Panc1 (cell line): ENCODE data around the gene KRTAP16-1. TPM values are rescaled to one million over a fixed set of nuclear protein-coding genes. Genes with fewer than 3 reads are reported as not detected.

Experiments used
- ATAC-seq: fragments of 200-7000 bp; cut with Tn5 transposase; 2 replicates; pipeline ENCODE4 v1.9.1; 2020; ENCODE audit warnings: mild to moderate bottlenecking, moderate library complexity
- BruUV-seq: library from RNA; stranded (reverse); fragments of 400-500 nt; replicated peaks from 2 replicates; lab custom pipeline; 2021; lab: Mats Ljungman, UMichigan
- CTCF ChIA-PET: fragments of 300-600 bp; sonication (Branson Sonifier 250); formaldehyde crosslinking; loops from one replicate; lab custom pipeline; 2022; ENCODE audit warnings: antibody characterized with exemption; lab: Charles Lee
- POLR2A ChIA-PET: fragments of 300-600 bp; sonication (Branson Sonifier 250); formaldehyde crosslinking; loops from one replicate; lab custom pipeline; 2022; ENCODE audit warnings: antibody characterized with exemption; lab: Charles Lee
- DNase-seq: peaks from one replicate; pipeline ENCODE4 v3.0.0-alpha.2; 2010; ENCODE audit warnings: low read depth, low spot score
- H3K27ac ChIP-seq: 2 replicates; pipeline ENCODE4 v1.5.1; 2011; ENCODE audit warnings: mild to moderate bottlenecking, low read length, inconsistent platforms
- H3K27me3 ChIP-seq: fragments of 200-500 bp; sonication (Bioruptor generic); 2 replicates; pipeline ENCODE4 v1.6.0; 2014; ENCODE audit warnings: low read length, inconsistent platforms; ENCODE audit not compliant: control insufficient read depth, insufficient read depth
- H3K36me3 ChIP-seq: fragments of 200-500 bp; sonication (Bioruptor generic); 2 replicates; pipeline ENCODE4 v1.5.1; 2014; ENCODE audit warnings: inconsistent platforms, mild to moderate bottlenecking, low read length, moderate library complexity; ENCODE audit not compliant: control insufficient read depth, insufficient read depth
- H3K4me1 ChIP-seq: 2 replicates; pipeline ENCODE4 v1.5.1; 2011; ENCODE audit warnings: inconsistent platforms, mild to moderate bottlenecking, low read length, moderate library complexity; ENCODE audit not compliant: control insufficient read depth, insufficient read depth
- H3K4me3 ChIP-seq, 2 experiments: 2 replicates each; pipeline ENCODE4 v1.5.1; 2011 to 2012; ENCODE audit warnings: low read depth in 2 of 2, low read length in 2 of 2, mild to moderate bottlenecking in 2 of 2, inconsistent platforms in 1 of 2, moderate library complexity in 1 of 2
- H3K9me3 ChIP-seq: fragments of 200-500 bp; sonication (Bioruptor generic); 2 replicates; pipeline ENCODE4 v1.5.1; 2014; ENCODE audit warnings: low read depth, mild to moderate bottlenecking, inconsistent platforms, low read length, moderate library complexity; ENCODE audit not compliant: control insufficient read depth, insufficient read depth
- POLR2AphosphoS5 ChIP-seq: IDR thresholded peaks from 2 replicates; pipeline ENCODE4 v1.6.1; 2012; ENCODE audit warnings: mild to moderate bottlenecking, low read depth, low read length, moderate library complexity
- SIN3A ChIP-seq: IDR thresholded peaks from 2 replicates; pipeline ENCODE4 v1.6.1; 2012; ENCODE audit warnings: low read depth, mild to moderate bottlenecking, low read length, moderate library complexity, borderline replicate concordance; ENCODE audit not compliant: insufficient read depth
- TCF7L2 ChIP-seq: IDR thresholded peaks from 2 replicates; pipeline ENCODE4 v1.6.1; 2011; ENCODE audit warnings: mild to moderate bottlenecking, low read depth, low read length, inconsistent platforms
- in situ Hi-C: cut with HindIII; loops from 2 replicates; pipeline ENCODE4 v1.10.0; 2016; ENCODE audit warnings: low sequenced_read_pairs, low pct_unique_long_range_greater_than_20kb
- intact Hi-C: fragments of 100-400 bp; cut with micrococcal nuclease; formaldehyde crosslinking; loops from one replicate; pipeline ENCODE4 v1.10.0; 2022; ENCODE audit not compliant: unreplicated experiment
- total RNA-seq: library from RNA; stranded (reverse); gene quantifications from one replicate; pipeline ENCODE4 v1.2.1, GENCODE V29; 2021; ENCODE audit not compliant: unreplicated experiment
- TF ChIP-seq, protein P1 (sequence below), 2 experiments: IDR thresholded peaks; 2 replicates each; pipeline ENCODE4 v1.6.1; 2011 to 2012; ENCODE audit warnings: low read depth in 2 of 2, control low read depth in 1 of 2, low read length in 1 of 2, mild to moderate bottlenecking in 1 of 2, moderate library complexity in 1 of 2; ENCODE audit not compliant: insufficient read depth in 1 of 2
- TF ChIP-seq, protein P2 (sequence below): fragments of 450-650 bp; IDR thresholded peaks from 2 replicates; pipeline ENCODE4 v1.5.1; 2017; ENCODE audit warnings: mild to moderate bottlenecking

Gene KRTAP16-1
- total RNA-seq, 1 experiment from 2014 or later, result not detected

DNA sequence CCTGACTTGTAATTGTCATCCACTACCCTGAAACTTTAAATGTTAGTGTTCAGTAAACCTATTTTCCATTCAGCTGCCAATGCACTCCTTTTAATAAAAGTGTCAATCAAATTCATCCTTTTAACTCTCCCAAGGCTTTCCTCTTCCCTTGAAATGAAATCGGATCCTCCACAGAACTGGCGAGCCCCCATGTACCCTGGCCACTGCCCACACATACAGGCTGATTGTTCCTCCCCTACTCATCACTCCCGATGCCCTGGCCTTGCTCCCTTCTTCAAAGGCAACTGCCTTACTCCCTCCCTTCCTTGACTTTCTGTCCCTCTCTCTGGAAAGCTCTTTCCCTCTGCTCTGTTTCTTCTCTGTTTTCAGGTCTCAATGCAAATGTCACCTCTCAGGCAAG lies 33.9 kb upstream of the KRTAP16-1 start:
- intact Hi-C loops, result no loop called here
- ChIA-PET CTCF (no interaction called here), POLR2A (no interaction called here)
- H3K9me3 ChIP-seq, result no peaks in the 10 kb centered on the region
- H3K4me1 ChIP-seq, result no peaks in the 10 kb centered on the region
- TF ChIP-seq TCF7L2 (no peak), SIN3A (no peak), POLR2AphosphoS5 (no peak)
- TF ChIP-seq, protein P1, sequence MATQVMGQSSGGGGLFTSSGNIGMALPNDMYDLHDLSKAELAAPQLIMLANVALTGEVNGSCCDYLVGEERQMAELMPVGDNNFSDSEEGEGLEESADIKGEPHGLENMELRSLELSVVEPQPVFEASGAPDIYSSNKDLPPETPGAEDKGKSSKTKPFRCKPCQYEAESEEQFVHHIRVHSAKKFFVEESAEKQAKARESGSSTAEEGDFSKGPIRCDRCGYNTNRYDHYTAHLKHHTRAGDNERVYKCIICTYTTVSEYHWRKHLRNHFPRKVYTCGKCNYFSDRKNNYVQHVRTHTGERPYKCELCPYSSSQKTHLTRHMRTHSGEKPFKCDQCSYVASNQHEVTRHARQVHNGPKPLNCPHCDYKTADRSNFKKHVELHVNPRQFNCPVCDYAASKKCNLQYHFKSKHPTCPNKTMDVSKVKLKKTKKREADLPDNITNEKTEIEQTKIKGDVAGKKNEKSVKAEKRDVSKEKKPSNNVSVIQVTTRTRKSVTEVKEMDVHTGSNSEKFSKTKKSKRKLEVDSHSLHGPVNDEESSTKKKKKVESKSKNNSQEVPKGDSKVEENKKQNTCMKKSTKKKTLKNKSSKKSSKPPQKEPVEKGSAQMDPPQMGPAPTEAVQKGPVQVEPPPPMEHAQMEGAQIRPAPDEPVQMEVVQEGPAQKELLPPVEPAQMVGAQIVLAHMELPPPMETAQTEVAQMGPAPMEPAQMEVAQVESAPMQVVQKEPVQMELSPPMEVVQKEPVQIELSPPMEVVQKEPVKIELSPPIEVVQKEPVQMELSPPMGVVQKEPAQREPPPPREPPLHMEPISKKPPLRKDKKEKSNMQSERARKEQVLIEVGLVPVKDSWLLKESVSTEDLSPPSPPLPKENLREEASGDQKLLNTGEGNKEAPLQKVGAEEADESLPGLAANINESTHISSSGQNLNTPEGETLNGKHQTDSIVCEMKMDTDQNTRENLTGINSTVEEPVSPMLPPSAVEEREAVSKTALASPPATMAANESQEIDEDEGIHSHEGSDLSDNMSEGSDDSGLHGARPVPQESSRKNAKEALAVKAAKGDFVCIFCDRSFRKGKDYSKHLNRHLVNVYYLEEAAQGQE (IDR thresholded peaks at IDR 0.05; ENCODE audit: insufficient read depth in 1 of 2, low read depth in 2 of 2, low read length in 1 of 2), result no peak
- TF ChIP-seq, protein P2, sequence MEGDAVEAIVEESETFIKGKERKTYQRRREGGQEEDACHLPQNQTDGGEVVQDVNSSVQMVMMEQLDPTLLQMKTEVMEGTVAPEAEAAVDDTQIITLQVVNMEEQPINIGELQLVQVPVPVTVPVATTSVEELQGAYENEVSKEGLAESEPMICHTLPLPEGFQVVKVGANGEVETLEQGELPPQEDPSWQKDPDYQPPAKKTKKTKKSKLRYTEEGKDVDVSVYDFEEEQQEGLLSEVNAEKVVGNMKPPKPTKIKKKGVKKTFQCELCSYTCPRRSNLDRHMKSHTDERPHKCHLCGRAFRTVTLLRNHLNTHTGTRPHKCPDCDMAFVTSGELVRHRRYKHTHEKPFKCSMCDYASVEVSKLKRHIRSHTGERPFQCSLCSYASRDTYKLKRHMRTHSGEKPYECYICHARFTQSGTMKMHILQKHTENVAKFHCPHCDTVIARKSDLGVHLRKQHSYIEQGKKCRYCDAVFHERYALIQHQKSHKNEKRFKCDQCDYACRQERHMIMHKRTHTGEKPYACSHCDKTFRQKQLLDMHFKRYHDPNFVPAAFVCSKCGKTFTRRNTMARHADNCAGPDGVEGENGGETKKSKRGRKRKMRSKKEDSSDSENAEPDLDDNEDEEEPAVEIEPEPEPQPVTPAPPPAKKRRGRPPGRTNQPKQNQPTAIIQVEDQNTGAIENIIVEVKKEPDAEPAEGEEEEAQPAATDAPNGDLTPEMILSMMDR, result no peak
- no peak overlapping the region for H3K4me3 ChIP-seq
- H3K27ac ChIP-seq, result no peak overlapping the region
- DNase-seq, result no peak
- no peaks in the 10 kb centered on the region for H3K36me3 ChIP-seq
- H3K27me3 ChIP-seq, result no peaks in the 10 kb centered on the region
- ATAC-seq, result no peak
- in situ Hi-C loops, result no loop called here
- no TSS peak for BruUV-seq

DNA sequence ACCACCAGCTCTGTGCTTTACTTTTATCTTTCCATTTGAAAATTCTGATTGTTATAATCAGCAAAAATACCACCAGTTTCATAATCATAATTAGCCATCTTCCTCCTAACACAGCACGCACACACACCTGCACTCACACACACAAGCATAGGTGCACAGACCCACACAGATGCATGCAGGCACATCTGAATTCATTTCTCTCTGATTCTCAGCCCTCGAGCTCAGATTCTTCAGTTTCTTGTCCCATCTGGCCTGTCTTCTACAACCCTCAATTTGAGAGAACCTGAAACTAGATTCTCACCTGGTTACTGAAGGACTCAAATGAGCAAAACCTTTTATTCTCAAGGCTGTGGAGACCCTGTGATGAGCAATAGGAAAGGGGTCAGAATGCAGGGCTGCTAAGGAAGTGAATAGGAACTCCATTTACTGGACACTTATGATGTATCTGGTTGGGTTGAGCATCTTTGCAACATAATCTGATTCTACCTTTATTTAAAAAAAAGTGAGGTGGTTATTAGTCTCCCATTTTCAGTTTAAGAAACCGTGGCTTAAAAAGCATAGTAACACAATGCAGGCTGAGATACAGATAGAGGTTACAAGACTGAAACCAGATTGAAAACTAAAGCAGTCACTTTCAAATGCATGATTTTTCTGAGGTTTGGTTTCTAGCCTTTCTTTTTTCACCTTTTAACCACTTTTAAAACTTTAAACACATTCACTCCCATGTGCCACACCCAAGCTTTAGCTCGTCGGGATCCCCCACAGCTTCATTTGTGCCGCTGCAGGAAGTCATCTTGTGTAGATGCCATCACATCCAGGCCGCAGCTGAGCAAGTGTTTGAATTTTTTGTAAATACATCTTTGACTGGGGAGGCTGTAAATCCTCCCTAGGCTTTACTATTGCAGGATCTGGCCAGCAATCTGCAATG lies 32.1 kb upstream of the KRTAP16-1 start:
- no peaks in the 10 kb centered on the region for H3K36me3 ChIP-seq
- H3K9me3 ChIP-seq, result no peaks in the 10 kb centered on the region
- no peak for DNase-seq
- no peaks in the 10 kb centered on the region for H3K4me1 ChIP-seq
- BruUV-seq, result no TSS peak
- ATAC-seq, result no peak
- POLR2A ChIA-PET, result no interaction called here
- H3K4me3 ChIP-seq, result no peak overlapping the region
- no peak overlapping the region for H3K27ac ChIP-seq
- CTCF ChIA-PET, result no interaction called here
- H3K27me3 ChIP-seq, result no peaks in the 10 kb centered on the region
- TF ChIP-seq, protein P2, result no peak
- TF ChIP-seq, protein P1 (IDR thresholded peaks at IDR 0.05; ENCODE audit: insufficient read depth in 1 of 2, low read depth in 2 of 2, low read length in 1 of 2), result no peak
- TF ChIP-seq TCF7L2 (no peak), SIN3A (no peak), POLR2AphosphoS5 (no peak)
- intact Hi-C loops, result no loop called here
- in situ Hi-C loops, result no loop called here
